ENCODE data around the gene CTTNBP2NL.

DNA sequence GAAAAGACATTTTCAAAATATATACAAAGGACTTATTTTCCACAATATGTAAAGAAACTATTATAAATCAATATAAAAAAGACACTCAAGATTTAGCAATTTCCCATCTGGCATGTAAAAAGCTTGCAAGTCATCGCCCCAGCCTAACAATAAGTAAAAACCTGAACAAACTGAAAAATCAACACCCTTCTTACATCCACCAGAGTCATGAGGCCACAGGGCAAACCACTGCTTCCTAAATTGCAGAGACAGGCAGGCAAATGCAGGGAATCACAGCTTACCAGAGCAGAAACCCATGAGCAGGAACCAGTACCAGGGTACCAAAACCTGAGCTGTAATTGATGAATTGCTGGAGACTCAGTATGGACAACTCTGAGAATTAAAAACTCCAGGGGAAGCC is 96.1 kb downstream of the CTTNBP2NL start:
- TF ChIP-seq, protein P1, sequence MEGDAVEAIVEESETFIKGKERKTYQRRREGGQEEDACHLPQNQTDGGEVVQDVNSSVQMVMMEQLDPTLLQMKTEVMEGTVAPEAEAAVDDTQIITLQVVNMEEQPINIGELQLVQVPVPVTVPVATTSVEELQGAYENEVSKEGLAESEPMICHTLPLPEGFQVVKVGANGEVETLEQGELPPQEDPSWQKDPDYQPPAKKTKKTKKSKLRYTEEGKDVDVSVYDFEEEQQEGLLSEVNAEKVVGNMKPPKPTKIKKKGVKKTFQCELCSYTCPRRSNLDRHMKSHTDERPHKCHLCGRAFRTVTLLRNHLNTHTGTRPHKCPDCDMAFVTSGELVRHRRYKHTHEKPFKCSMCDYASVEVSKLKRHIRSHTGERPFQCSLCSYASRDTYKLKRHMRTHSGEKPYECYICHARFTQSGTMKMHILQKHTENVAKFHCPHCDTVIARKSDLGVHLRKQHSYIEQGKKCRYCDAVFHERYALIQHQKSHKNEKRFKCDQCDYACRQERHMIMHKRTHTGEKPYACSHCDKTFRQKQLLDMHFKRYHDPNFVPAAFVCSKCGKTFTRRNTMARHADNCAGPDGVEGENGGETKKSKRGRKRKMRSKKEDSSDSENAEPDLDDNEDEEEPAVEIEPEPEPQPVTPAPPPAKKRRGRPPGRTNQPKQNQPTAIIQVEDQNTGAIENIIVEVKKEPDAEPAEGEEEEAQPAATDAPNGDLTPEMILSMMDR (IDR thresholded peaks at IDR 0.05; ENCODE audit: low read depth, low read length, missing input control): no peak
- TF ChIP-seq REST (IDR thresholded peaks at IDR 0.05): no peak
- no peak for TF ChIP-seq RAD21 (IDR thresholded peaks at IDR 0.05)
- TF ChIP-seq, protein P2, sequence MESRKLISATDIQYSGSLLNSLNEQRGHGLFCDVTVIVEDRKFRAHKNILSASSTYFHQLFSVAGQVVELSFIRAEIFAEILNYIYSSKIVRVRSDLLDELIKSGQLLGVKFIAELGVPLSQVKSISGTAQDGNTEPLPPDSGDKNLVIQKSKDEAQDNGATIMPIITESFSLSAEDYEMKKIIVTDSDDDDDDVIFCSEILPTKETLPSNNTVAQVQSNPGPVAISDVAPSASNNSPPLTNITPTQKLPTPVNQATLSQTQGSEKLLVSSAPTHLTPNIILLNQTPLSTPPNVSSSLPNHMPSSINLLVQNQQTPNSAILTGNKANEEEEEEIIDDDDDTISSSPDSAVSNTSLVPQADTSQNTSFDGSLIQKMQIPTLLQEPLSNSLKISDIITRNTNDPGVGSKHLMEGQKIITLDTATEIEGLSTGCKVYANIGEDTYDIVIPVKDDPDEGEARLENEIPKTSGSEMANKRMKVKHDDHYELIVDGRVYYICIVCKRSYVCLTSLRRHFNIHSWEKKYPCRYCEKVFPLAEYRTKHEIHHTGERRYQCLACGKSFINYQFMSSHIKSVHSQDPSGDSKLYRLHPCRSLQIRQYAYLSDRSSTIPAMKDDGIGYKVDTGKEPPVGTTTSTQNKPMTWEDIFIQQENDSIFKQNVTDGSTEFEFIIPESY (IDR thresholded peaks at IDR 0.05): no peak
- no peak for TF ChIP-seq GABPA (IDR thresholded peaks at IDR 0.05 in 1 of 2, conservative IDR thresholded peaks at IDR 0.05 in 1 of 2)
- TF ChIP-seq TAF1 (conservative IDR thresholded peaks at IDR 0.05): no peak
